Neural cell (in vitro differentiated cells): ENCODE results near the gene MCM3AP.

Experiments used
- EP300 ChIP-seq: fragments of 450-650 bp; conservative IDR thresholded peaks from 2 replicates; pipeline ENCODE4 v1.6.1; 2014; ENCODE audit warnings: antibody characterized with exemption, mild to moderate bottlenecking, moderate library complexity; ENCODE audit not compliant: poor library complexity, severe bottlenecking
- EZH2 ChIP-seq: fragments of 200-600, 300-800 bp; shearing (Covaris generic), sonication (generic); IDR thresholded peaks from 2 replicates; pipeline ENCODE4 v1.6.1; 2014; ENCODE audit warnings: antibody characterized with exemption, low read length, borderline replicate concordance, mild to moderate bottlenecking; ENCODE audit not compliant: insufficient read depth, poor library complexity, severe bottlenecking
- MXI1 ChIP-seq: fragments of 450-650 bp; conservative IDR thresholded peaks from 2 replicates; pipeline ENCODE4 v1.6.1; 2014; ENCODE audit warnings: antibody characterized with exemption, mild to moderate bottlenecking; ENCODE audit not compliant: poor library complexity, severe bottlenecking
- POLR2AphosphoS5 ChIP-seq: IDR thresholded peaks from 2 replicates; pipeline ENCODE4 v1.6.1; 2012
- RAD21 ChIP-seq: fragments of 450-650 bp; conservative IDR thresholded peaks from 2 replicates; pipeline ENCODE4 v1.6.1; 2014; ENCODE audit warnings: antibody characterized with exemption, mild to moderate bottlenecking, moderate library complexity
- SMC3 ChIP-seq: fragments of 450-650 bp; conservative IDR thresholded peaks from 2 replicates; pipeline ENCODE4 v1.6.1; 2014; ENCODE audit warnings: antibody characterized with exemption, mild to moderate bottlenecking, moderate library complexity; ENCODE audit not compliant: poor library complexity
- TAF1 ChIP-seq: IDR thresholded peaks from 2 replicates; pipeline ENCODE4 v1.6.1; 2012; ENCODE audit warnings: low read depth
- TF ChIP-seq, protein P1 (sequence below): fragments of 450-650 bp; IDR thresholded peaks from 2 replicates; pipeline ENCODE4 v1.5.1; 2014; ENCODE audit warnings: antibody characterized with exemption, mild to moderate bottlenecking, moderate library complexity; ENCODE audit not compliant: poor library complexity, severe bottlenecking
- TF ChIP-seq, protein P2 (sequence below): IDR thresholded peaks from 2 replicates; pipeline ENCODE4 v1.6.1; 2012; ENCODE audit warnings: borderline replicate concordance

DNA sequence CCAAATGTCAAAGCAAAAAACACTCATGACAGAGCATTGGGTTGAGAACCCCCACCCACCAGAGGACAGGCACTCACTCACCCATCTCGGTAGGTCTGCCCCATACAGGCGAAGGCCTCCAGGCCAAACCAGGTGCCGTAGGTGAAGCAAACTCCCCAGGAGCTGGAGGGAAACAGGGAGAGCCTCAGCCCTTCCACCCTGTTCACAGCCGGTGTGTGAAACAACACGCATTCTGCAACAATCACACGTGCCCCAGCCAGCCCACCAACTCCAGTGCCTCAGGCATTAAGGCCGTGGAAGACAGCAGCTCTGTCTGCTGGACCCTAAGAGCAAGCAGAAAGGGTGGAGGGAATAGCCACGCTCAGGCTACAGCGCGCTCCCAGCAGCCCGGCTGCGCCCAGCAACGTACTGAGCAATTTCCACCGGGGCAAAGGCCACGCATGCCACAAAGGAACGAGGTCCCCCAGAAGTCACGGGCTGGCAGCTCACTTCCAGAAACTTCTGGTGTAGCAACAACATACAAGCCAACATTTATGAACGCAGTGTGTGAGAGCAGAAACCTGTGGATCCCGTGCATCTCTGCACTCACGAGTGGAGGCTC lies 89.7 kb downstream of the MCM3AP start:
- TF ChIP-seq EP300: no peak
- TF ChIP-seq EZH2: no peak
- TF ChIP-seq, protein P1, sequence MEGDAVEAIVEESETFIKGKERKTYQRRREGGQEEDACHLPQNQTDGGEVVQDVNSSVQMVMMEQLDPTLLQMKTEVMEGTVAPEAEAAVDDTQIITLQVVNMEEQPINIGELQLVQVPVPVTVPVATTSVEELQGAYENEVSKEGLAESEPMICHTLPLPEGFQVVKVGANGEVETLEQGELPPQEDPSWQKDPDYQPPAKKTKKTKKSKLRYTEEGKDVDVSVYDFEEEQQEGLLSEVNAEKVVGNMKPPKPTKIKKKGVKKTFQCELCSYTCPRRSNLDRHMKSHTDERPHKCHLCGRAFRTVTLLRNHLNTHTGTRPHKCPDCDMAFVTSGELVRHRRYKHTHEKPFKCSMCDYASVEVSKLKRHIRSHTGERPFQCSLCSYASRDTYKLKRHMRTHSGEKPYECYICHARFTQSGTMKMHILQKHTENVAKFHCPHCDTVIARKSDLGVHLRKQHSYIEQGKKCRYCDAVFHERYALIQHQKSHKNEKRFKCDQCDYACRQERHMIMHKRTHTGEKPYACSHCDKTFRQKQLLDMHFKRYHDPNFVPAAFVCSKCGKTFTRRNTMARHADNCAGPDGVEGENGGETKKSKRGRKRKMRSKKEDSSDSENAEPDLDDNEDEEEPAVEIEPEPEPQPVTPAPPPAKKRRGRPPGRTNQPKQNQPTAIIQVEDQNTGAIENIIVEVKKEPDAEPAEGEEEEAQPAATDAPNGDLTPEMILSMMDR: no peak
- no peak for TF ChIP-seq RAD21
- TF ChIP-seq TAF1: no peak
- no peak for TF ChIP-seq SMC3
- no peak for TF ChIP-seq MXI1
- TF ChIP-seq, protein P2, sequence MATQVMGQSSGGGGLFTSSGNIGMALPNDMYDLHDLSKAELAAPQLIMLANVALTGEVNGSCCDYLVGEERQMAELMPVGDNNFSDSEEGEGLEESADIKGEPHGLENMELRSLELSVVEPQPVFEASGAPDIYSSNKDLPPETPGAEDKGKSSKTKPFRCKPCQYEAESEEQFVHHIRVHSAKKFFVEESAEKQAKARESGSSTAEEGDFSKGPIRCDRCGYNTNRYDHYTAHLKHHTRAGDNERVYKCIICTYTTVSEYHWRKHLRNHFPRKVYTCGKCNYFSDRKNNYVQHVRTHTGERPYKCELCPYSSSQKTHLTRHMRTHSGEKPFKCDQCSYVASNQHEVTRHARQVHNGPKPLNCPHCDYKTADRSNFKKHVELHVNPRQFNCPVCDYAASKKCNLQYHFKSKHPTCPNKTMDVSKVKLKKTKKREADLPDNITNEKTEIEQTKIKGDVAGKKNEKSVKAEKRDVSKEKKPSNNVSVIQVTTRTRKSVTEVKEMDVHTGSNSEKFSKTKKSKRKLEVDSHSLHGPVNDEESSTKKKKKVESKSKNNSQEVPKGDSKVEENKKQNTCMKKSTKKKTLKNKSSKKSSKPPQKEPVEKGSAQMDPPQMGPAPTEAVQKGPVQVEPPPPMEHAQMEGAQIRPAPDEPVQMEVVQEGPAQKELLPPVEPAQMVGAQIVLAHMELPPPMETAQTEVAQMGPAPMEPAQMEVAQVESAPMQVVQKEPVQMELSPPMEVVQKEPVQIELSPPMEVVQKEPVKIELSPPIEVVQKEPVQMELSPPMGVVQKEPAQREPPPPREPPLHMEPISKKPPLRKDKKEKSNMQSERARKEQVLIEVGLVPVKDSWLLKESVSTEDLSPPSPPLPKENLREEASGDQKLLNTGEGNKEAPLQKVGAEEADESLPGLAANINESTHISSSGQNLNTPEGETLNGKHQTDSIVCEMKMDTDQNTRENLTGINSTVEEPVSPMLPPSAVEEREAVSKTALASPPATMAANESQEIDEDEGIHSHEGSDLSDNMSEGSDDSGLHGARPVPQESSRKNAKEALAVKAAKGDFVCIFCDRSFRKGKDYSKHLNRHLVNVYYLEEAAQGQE: no peak
- no peak for TF ChIP-seq POLR2AphosphoS5
